COLO829 (cell line): ENCODE data around the gene PNMA8C.
"Not testable (repeated sequence)": the region's sequence is repeated elsewhere in the genome, so short reads cannot be mapped to it uniquely, and the experiment has no call there.

Experiments used
- DNase-seq: peaks from one replicate; pipeline ENCODE4 v3.0.0; 2012; ENCODE audit warnings: low spot score

The PNMA8C gene

DNA sequence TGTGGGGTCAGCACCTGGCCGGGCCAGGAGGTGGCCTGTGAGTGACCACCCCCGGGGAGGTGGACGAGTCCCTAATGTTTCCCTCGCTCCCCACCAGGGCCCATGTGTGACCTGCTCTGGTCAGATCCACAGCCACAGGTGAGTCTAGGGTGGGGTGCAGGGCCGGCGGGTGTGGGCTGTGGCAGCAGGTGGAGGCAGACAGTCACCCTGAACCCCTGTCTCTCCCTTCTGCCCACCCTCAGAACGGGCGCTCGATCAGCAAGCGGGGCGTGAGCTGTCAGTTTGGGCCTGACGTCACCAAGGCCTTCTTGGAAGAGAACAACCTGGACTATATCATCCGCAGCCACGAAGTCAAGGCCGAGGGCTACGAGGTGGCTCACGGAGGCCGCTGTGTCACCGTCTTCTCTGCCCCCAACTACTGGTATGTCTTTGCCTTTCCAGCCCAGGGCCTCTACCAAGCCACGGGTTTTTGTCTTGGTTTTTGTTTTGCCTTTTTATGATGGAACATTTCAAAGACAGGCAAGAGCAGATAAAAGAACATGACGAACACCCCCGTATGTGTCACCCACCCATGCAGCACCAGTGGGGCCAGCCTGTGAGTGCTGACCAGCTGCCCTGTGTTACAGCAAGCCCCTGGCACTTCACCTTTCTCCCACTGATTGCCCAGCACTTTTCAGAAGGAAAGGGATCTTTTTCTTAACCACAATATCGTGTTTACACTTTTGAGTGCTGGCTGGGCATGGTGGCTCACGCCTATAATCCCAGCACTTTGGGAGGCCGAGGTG, 40.2 kb downstream of the PNMA8C start:
- DNase-seq, result no peak

DNA sequence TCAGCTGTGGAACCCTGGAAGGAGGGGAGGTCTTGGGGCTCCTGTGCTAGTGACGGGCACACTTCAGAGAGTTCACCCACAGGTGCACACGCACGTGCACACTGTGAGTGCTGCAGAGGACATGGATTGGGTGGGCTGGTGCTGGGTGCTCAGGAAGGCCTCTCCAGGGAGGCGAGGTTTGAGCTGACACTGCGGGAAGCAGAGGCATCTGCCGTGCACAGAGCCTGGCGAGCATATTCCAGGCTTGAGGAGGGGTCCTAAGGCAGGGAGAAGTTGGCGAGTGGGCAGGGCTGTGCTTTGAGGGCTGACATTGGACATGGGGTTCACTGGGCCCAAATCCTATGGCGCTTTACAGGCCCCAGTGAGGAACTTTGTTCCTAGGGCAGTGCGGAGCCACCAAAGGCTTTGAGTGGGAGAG, 41.0 kb downstream of the PNMA8C start:
- DNase-seq, result no peak

DNA sequence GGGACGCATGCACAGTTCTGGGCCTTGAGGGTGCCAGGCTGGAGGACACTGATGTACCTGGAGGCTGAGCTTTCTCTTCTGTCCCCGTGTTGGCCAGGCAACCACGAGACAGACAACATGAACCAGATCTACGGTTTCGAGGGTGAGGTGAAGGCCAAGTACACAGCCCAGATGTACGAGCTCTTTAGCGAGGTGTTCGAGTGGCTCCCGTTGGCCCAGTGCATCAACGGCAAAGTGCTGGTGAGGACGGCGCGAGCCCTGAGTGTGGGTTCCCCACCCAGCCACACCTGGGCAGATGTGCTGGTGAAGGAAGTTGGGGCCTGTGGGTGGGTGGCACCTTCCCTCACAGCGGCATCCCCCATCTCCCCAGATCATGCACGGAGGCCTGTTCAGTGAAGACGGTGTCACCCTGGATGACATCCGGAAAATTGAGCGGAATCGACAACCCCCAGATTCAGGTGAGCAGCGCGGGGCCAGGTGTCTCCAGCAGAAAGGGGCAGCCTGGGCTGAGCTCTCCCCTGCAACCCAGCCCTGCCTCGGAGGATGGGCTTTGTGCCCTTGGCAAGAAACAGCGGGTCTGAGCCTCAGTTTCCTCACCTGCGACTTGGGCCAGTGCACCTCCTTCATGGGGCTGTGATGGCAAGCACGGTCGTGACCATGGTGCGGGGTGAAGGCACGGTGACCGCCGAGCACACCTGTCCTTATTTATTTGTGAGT, 41.6 kb downstream of the PNMA8C start:
- DNase-seq, result no peak

DNA sequence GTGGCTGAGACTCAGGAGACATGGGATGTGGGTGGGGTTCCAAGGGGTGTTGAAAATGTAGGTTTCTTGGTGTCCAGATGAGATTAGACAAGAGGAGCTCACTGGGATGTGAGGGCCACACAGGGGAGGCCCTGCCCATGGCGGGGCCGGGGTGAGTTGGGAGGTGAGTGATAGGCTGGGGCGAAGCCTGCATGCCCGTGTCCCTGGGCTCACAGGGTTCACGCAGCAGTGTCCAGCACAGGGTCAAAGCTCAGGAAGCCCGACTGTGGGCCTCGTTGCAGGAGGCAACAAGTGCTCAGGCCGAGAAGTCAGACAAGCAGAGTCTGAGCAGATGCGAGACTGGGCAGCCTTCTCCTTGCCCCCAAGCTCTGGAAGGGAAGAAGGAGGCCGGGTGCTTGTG, 42.6 kb downstream of the PNMA8C start:
- no peak for DNase-seq

DNA sequence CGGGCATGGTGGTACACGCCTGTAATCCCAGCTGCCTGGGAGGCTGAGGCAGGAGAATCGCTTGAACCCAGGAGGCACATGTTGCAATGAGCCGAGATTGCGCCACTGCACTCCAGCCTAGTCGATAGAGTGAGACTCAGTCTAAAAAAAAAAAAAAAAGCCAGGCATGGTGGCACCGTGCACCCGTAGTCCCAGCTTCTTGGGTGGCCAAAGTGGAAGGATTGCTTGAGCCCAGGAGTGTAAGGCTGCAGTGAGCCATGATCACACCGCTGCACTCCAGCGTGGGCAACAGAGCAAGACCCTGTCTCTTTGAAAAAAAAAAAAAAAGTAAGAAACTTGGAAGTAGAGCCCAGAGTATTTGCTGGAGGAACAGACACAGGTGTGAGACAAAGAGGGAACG, 43.1 kb downstream of the PNMA8C start:
- DNase-seq, result no peak

DNA sequence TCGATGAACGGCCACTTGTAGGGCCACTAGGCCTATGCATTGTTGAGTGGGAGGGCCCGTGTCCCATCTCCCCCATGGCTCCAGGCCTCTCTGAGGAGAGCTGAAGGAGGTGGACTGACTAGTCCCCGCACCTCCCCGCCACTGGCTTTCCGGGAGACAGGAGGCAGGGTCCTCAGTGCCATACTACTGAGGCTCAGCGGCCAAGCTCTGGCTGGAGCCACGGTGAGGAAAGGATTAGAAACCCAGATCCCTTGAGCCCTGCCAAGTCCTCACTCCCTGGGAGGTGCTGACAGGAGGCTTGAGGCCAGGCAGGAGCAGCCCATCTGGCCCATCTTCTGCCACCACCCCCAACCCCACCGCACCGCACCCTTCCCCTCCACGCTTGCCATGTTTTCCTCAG, 44.3 kb downstream of the PNMA8C start:
- DNase-seq, result no peak

DNA sequence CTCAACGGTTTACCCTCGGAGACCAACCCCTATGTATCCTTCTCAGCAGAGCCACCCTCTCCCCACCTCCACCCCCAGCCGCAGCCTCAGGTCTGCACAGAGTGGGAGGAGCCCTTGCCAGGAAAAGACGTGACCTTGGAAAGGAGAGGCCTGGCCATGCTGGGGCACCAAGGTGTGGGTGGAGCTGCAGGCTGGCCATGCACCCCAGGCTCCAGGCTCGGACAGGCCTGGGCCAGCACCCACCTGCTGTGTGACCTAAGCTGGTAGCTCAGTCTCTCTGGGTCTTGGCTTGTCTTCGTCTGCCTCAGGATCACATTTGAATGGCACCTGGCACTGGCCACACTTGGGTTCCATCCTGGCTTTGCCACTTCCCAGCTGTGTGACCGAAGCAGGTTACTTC, 44.9 kb downstream of the PNMA8C start:
- DNase-seq, result no peak

DNA sequence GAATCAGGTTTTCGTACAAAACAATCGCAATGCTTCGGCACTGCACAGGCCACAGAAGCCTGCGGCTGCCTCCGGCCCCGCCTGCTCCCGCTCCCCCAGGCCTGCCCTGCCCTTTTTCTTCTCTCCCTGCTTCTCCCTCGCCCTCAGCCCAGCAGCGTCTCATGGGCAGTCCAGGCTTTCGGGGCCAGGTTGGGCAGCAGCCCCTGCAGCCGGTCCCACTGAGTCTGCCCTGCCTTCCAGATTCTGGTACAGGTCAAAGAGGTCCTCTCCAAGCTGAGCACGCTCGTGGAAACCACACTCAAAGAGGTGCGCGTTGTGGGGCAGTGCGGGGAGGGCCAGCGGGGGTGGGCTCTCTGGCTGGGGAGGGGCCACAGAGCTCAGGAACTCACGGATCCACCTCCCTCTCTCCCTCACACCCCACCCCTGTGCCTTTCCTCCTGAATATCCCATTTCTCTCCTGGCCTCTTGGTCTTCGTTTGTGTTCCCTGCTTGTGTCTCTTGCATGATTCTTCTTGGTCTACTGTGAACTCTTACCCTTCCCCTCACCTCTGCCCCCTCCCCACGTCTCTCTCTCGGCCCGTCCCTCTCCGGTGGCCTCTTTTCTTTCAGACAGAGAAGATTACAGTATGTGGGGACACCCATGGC, 45.4 kb downstream of the PNMA8C start:
- no peak for DNase-seq

DNA sequence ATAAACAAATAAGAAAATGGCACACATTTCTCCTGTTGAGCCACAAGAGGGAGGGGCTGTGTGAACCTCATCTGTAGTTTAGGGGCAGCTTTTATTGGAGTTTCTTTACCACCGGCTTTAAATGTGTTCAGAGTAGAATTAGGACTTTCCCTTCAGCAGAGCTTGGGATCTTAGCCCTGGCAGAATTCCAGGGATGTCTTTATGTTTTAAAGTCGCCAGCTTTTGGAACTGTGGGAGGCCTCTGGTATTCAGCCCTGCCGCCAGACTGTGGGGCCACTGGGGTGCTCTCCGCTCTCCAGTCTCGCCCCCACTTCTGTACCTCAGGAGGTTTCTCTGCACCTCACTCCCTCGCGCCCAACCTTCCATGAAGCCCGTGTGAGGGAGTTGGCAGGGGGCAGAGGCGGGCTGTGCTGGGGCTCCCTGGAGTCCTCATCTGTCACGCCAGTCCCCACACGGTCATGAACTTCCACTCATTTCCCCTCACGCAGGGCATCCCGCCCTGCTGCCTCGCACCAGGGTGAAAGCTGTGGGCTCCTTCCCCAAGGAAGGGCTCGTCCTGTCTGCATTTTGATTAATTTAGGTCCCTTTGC, 46.9 kb downstream of the PNMA8C start:
- no peak for DNase-seq

DNA sequence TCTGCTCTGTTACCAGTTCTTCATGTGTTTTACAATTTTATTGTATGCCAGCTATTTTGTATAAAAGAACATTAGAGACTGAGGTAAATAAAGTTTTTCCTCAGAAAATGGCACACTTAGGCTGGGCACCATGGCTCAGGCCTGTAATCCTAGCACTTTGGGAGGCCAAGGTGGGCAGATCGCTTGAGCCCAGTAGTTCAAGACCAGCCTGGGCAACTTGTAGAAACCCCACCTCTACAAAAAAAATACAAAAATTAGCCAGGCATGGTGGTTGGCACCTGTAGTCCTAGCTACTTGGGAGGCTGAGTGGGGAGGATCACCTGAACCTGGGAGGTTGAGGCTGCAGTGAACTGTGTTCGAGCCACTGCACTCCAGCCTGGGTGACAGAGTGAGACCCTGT, 47.4 kb downstream of the PNMA8C start:
- no peak for DNase-seq

DNA sequence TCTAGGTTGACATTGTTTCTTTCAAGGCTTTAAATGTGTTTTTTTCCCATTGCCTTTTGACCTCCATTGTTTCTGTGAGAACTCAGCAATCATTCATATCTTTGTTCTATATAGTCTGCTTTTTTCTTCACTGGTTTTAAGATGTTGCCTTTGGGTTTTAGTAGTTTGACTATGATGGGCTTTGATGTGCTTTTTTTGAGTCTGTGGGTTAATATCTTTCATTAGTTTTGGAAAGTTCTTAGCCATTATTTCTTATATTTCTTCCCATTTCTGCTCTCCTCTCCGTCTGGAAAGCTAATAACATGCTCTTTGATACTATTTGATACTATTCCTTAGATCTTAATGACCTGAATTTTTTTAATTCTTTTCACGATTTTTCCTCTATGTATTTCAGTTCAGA, 48.0 kb downstream of the PNMA8C start:
- DNase-seq, result no peak

DNA sequence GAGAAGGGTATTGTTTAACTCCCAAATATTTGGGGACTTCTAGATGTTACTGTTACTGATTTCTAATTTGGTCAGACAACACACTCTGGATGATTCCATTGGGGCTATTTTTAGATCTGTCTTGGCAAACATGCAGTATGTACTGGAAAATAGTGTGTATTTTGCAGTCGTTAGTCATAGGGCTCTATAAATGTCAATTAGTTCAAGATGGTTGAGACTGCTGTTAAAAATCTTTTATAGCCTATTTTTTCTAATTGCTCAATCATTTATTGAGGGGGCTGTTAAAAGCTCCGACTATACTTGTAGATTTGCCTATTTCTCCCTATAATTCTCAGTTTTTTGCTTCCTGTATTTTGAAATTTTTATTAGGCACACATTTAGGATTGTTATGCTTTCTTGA, 50.5 kb downstream of the PNMA8C start:
- peak; percentile 28 for DNase-seq

DNA sequence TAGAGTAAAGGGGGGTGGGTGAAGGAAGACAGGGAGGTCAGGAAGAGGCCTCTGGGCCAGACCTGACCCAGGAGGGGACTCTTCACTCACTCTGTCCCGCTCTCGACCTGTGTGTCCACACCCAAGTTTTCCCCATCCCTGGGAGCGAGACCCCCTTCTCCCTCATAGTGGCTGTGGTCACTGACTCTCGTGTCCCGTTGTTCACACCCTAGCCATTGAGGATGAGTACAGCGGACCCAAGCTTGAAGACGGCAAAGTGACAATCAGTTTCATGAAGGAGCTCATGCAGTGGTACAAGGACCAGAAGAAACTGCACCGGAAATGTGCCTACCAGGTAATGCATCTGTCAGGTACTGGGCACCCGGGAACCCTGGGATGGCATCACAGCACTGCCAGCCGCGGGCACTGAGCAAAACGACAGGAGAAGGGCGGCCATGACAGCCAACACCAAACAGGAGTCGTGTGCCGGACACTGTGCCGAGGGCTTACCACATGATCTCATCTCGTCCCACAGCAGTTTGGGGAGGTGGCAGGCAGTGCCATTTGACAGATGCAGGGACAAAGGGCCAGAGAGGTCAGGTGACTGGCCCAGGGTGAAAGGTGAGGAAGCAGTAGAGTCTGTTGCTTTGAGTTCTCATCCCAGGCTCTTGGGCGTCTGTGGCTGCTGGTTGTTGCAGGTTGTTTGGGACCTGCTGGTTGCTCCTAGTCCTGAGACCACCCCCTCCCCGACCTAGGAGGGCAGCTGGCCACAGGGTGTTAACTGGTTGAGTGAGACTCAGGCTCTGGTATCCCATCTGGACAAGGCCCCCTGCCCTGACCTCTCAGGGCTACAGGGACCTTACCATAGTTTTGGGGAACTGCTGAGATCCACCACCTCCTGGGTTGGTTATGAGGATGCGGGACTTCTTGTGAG, 52.2 kb downstream of the PNMA8C start:
- DNase-seq, result no peak

DNA sequence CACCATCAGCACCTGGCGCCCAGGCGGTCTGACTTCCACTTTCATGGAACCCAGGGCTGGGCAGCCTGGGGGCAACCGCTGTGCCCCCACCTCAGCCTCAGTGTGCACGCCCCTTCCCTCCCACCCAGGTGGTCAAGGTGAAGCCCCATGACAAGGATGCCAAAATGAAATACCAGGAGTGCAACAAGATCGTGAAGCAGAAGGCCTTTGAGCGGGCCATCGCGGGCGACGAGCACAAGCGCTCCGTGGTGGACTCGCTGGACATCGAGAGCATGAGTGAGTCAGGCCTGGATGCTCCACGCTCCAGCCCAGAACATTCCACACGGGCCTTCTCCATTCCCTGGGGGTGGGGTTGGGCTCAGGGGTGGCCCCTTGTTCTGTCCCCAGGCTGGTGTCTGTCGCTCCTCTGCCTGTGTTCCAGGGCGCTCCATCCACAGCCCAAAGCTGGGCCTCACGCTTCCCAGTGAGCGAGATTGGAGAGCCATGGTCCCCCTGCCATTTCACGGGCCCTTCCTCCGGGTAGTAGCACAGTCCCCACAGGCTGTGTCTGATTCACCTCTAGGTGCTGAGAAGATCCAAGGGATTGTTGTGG, 53.2 kb downstream of the PNMA8C start:
- not testable (repeated sequence) for DNase-seq
